Lung (tissue), 12 donors: ENCODE data around the gene RRAGD. TPM values are rescaled to one million over a fixed set of nuclear protein-coding genes. Genes with fewer than 3 reads are reported as not detected.

Experiments used
- ATAC-seq: fragments of 200-7000 bp; cut with Tn5 transposase; one replicate; pipeline ENCODE4 v1.9.1; 2020; ENCODE audit warnings: moderate number of reproducible peaks; ENCODE audit not compliant: insufficient read depth, low FRiP score
- DNase-seq, 3 donors: peaks; one replicate each; pipeline ENCODE4 v3.0.0-alpha.2; 2013 to 2017
- H3K27ac ChIP-seq, 2 donors: one replicate each; pipeline ENCODE4 v1.5.1; 2013; ENCODE audit warnings: mild to moderate bottlenecking in 2 of 2, moderate library complexity in 2 of 2, control low read depth in 1 of 2, inconsistent platforms in 1 of 2, low read depth in 1 of 2, low read length in 1 of 2
- H3K27me3 ChIP-seq, 3 donors: one replicate each; pipeline ENCODE4 v1.5.1; 2013; ENCODE audit warnings: low read length in 2 of 3; ENCODE audit not compliant: control insufficient read depth in 3 of 3, insufficient read depth in 3 of 3
- H3K36me3 ChIP-seq, 4 donors: one replicate each; pipeline ENCODE4 v1.5.1; 2013; ENCODE audit warnings: low read length in 4 of 4, mild to moderate bottlenecking in 1 of 4, moderate library complexity in 1 of 4; ENCODE audit not compliant: control insufficient read depth in 4 of 4, insufficient read depth in 4 of 4
- H3K4me1 ChIP-seq, 5 donors: one replicate each; pipeline ENCODE4 v1.5.1; 2013; ENCODE audit warnings: low read length in 5 of 5, mild to moderate bottlenecking in 2 of 5, moderate library complexity in 1 of 5; ENCODE audit not compliant: control insufficient read depth in 5 of 5, insufficient read depth in 5 of 5
- H3K4me3 ChIP-seq: one replicate; pipeline ENCODE4 v1.5.1; 2013; ENCODE audit warnings: mild to moderate bottlenecking, control low read depth, moderate library complexity
- H3K9ac ChIP-seq, 2 donors: one replicate each; pipeline ENCODE4 v1.5.1; 2013; ENCODE audit warnings: low read length in 2 of 2, control low read depth in 1 of 2; ENCODE audit not compliant: insufficient read depth in 1 of 2
- H3K9me3 ChIP-seq, 4 donors: one replicate each; pipeline ENCODE4 v1.5.1; 2013; ENCODE audit warnings: low read length in 3 of 4, mild to moderate bottlenecking in 1 of 4, moderate library complexity in 1 of 4; ENCODE audit not compliant: control insufficient read depth in 4 of 4, insufficient read depth in 3 of 4
- CTCF ChIP-seq: IDR thresholded peaks from 2 replicates; pipeline ENCODE4 v1.5.1; 2012; ENCODE audit warnings: mild to moderate bottlenecking; ENCODE audit errors: control extremely low read depth, extremely low read depth
- WGBS, 2 donors: extraction: QIAGEN DNeasy Blood & Tissue Kit; methylation state at CpG; one replicate each; pipeline ENCODE4 v1.1.7; 2013; 5-methylcytosine and 5-hydroxymethylcytosine counted together
- polyA plus RNA-seq, 2 donors: library from polyadenylated mRNA; stranded (reverse); fragments of 200-250 nt; gene quantifications; one replicate each; pipeline ENCODE4 v1.2.1, GENCODE V29; 2013
- total RNA-seq, 2 donors: library from RNA; depleted of rRNA in 1 of 2; stranded (reverse); fragments of >200 nt in 1 of 2; gene quantifications; one replicate each; pipeline ENCODE4 v1.2.1, GENCODE V29; 2014 to 2021
- donor health status: control.
- donor health status: control.
- donor health status: Bipolar disorder and iron deficiency.
- donor health status: healthy.
- donor health status: DM: yes; HTN: yes; CAD: no.

The RRAGD gene
- total and polyA plus RNA-seq, 4 donors = 12.7 to 40.2 (median 16.8) TPM

- H3K36me3 ChIP-seq = no peaks in the 10 kb centered on the region
- peak; percentile 55 for ATAC-seq
These were observed 43.1 kb downstream of the RRAGD start for GRCh38 chr6:89368999-89369398.

GRCh38 chr6:89368107-89368506 is 44.0 kb downstream of the RRAGD start:
- Histone ChIP-seq H3K4me1 (peaks cover 0 to 4% (median 0%) of the 10 kb centered on the region in 5 donors), H3K9ac (no peak overlapping the region), H3K27me3 (no peaks in the 10 kb centered on the region), H3K4me3 (no peak overlapping the region), H3K36me3 (no peaks in the 10 kb centered on the region), H3K27ac (no peak overlapping the region), H3K9me3 (no peaks in the 10 kb centered on the region)
- WGBS, 2 donors = 34 to 43% methylated on average over 6 of the region's 6 CpGs
- DNase-seq = peak; percentile 44 to 67 (median 59)
- no peak for ATAC-seq
- TF ChIP-seq CTCF = peak; percentile 60

More at GRCh38 chr6:89368999-89369398, 43.1 kb downstream of the RRAGD start:
- Histone ChIP-seq H3K9ac (no peak overlapping the region), H3K4me3 (no peak overlapping the region), H3K27me3 (no peaks in the 10 kb centered on the region), H3K4me1 (peaks cover 0 to 4% (median 0%) of the 10 kb centered on the region in 5 donors), H3K9me3 (no peaks in the 10 kb centered on the region), H3K27ac (no peak overlapping the region)
- 13 to 14% methylated on average over 7 of the region's 7 CpGs for WGBS, 2 donors
- TF ChIP-seq CTCF = peak; percentile 51
- peak; percentile 71 to 80 (median 76) for DNase-seq

- ATAC-seq (no peak), DNase-seq (no peak)
- no peak overlapping the region for H3K27ac ChIP-seq
- H3K27me3 ChIP-seq = no peaks in the 10 kb centered on the region
- H3K4me1 ChIP-seq = peaks cover 0 to 4% (median 0%) of the 10 kb centered on the region in 5 donors
- no peak for TF ChIP-seq CTCF
- H3K9me3 ChIP-seq = no peaks in the 10 kb centered on the region
- H3K36me3 ChIP-seq = no peaks in the 10 kb centered on the region
- H3K9ac ChIP-seq = no peak overlapping the region
- H3K4me3 ChIP-seq = no peak overlapping the region
These were observed 47.5 kb downstream of the RRAGD start for GRCh38 chr6:89364586-89364985.

GRCh38 chr6:89361171-89361570 is 50.9 kb downstream of the RRAGD start:
- no peaks in the 10 kb centered on the region for H3K27me3 ChIP-seq
- H3K9ac ChIP-seq = no peak overlapping the region
- H3K4me3 ChIP-seq = no peak overlapping the region
- no peak for DNase-seq
- no peaks in the 10 kb centered on the region for H3K9me3 ChIP-seq
- 54 to 81% methylated on average over 2 of the region's 2 CpGs for WGBS, 2 donors
- H3K4me1 ChIP-seq = no peaks in the 10 kb centered on the region
- H3K36me3 ChIP-seq = no peaks in the 10 kb centered on the region
- ATAC-seq = no peak
- H3K27ac ChIP-seq = no peak overlapping the region
- no peak for TF ChIP-seq CTCF
